CD14-positive monocyte (primary cell): ENCODE data around the gene FXR2. TPM values are rescaled to one million over a fixed set of nuclear protein-coding genes. Genes with fewer than 3 reads are reported as not detected.

Experiments used
- DNase-seq, 3 donors: peaks; one replicate each; pipeline ENCODE4 v3.0.0-alpha.2; 2011 to 2022
- H2AFZ ChIP-seq: 2 replicates; pipeline ENCODE4 v1.6.0; 2012; ENCODE audit warnings: mild to moderate bottlenecking, low read depth, low read length, inconsistent platforms; ENCODE audit not compliant: insufficient read depth, poor library complexity, severe bottlenecking
- H3K27ac ChIP-seq, 2 donors: 1 replicate in 1 of 2; 2 replicates in 1 of 2; pipeline ENCODE4 v1.5.1; 2012 to 2013; ENCODE audit warnings: low read length in 2 of 2, control low read depth in 1 of 2, inconsistent platforms in 1 of 2, low read depth in 1 of 2, mild to moderate bottlenecking in 1 of 2
- H3K27me3 ChIP-seq, 2 donors: one replicate each; pipeline versions ENCODE4 v1.6.0 to v1.6.1; 2011 to 2013; ENCODE audit warnings: low read length in 2 of 2; ENCODE audit not compliant: control insufficient read depth in 2 of 2, insufficient read depth in 2 of 2
- H3K36me3 ChIP-seq, 2 donors: replicated peaks in 1 of 2; 1 replicate in 1 of 2; 2 replicates in 1 of 2; pipeline versions ENCODE4 v1.5.1 to v1.6.1; 2012 to 2013; ENCODE audit warnings: low read length in 2 of 2, control low read depth in 1 of 2, inconsistent platforms in 1 of 2, mild to moderate bottlenecking in 1 of 2; ENCODE audit not compliant: insufficient read depth in 2 of 2, control insufficient read depth in 1 of 2
- H3K4me1 ChIP-seq, 2 donors: 1 replicate in 1 of 2; 2 replicates in 1 of 2; pipeline versions ENCODE4 v1.5.1 to v1.6.1; 2012 to 2013; ENCODE audit warnings: low read length in 2 of 2, control low read depth in 1 of 2, inconsistent platforms in 1 of 2, mild to moderate bottlenecking in 1 of 2, moderate library complexity in 1 of 2; ENCODE audit not compliant: insufficient read depth in 2 of 2, control insufficient read depth in 1 of 2
- H3K4me2 ChIP-seq: replicated peaks from 2 replicates; pipeline ENCODE3; 2012; ENCODE audit warnings: low read length, moderate library complexity, mild to moderate bottlenecking; ENCODE audit not compliant: poor library complexity, severe bottlenecking; ENCODE audit errors: extremely low read depth
- H3K4me3 ChIP-seq, 3 experiments: fragments of 200-600 bp in 1 of 3; sonication (generic) in 1 of 3; replicated peaks in 1 of 3; 1 replicate in 2 of 3; 2 replicates in 1 of 3; pipeline ENCODE4 v1.5.1; 2011 to 2013; ENCODE audit warnings: low read length in 3 of 3, mild to moderate bottlenecking in 3 of 3, control low read depth in 2 of 3, low read depth in 2 of 3, inconsistent platforms in 1 of 3, moderate library complexity in 1 of 3
- H3K79me2 ChIP-seq: 2 replicates; pipeline ENCODE4 v1.6.0; 2012; ENCODE audit warnings: mild to moderate bottlenecking, control low read depth, inconsistent platforms, low read length, moderate library complexity; ENCODE audit not compliant: insufficient read depth
- H3K9ac ChIP-seq: 2 replicates; pipeline ENCODE4 v1.6.0; 2017; ENCODE audit warnings: low read length, mild to moderate bottlenecking; ENCODE audit not compliant: insufficient read depth, poor library complexity, severe bottlenecking
- H3K9me3 ChIP-seq, 2 donors: replicated peaks in 1 of 2; 1 replicate in 1 of 2; 2 replicates in 1 of 2; pipeline versions ENCODE4 v1.5.1 to v1.6.1; 2012 to 2013; ENCODE audit warnings: low read length in 2 of 2, control low read depth in 1 of 2; ENCODE audit not compliant: control insufficient read depth in 1 of 2, insufficient read depth in 1 of 2
- H4K20me1 ChIP-seq: 2 replicates; pipeline ENCODE4 v1.6.0; 2012; ENCODE audit warnings: mild to moderate bottlenecking, low read length, control low read depth, moderate library complexity; ENCODE audit not compliant: insufficient read depth
- H3K27ac Mint-ChIP-seq, 7 donors: one replicate each; pipeline ENCODE4 v1.8.0; 2020; ENCODE audit warnings: mild to moderate bottlenecking in 7 of 7, mixed read lengths in 7 of 7, moderate library complexity in 6 of 7, inconsistent platforms in 2 of 7
- H3K27me3 Mint-ChIP-seq, 3 donors: one replicate each; pipeline ENCODE4 v1.8.0; 2021 to 2022; ENCODE audit warnings: low read depth in 3 of 3, mild to moderate bottlenecking in 3 of 3, mixed read lengths in 3 of 3, moderate library complexity in 3 of 3, inconsistent platforms in 1 of 3
- H3K36me3 Mint-ChIP-seq, 2 donors: one replicate each; pipeline ENCODE4 v1.8.0; 2020; ENCODE audit warnings: mixed read lengths in 2 of 2, inconsistent platforms in 1 of 2, mild to moderate bottlenecking in 1 of 2
- H3K4me1 Mint-ChIP-seq: one replicate; pipeline ENCODE4 v1.8.0; 2020; ENCODE audit warnings: mild to moderate bottlenecking, mixed read lengths
- H3K4me3 Mint-ChIP-seq, 2 donors: one replicate each; pipeline ENCODE4 v1.8.0; 2020; ENCODE audit warnings: mild to moderate bottlenecking in 2 of 2, mixed read lengths in 2 of 2, moderate library complexity in 1 of 2
- H3K9me3 Mint-ChIP-seq, 7 donors: one replicate each; pipeline ENCODE4 v1.8.0; 2020 to 2022; ENCODE audit warnings: mixed read lengths in 7 of 7, mild to moderate bottlenecking in 6 of 7, moderate library complexity in 6 of 7, inconsistent platforms in 2 of 7
- CTCF ChIP-seq: fragments of 200-600 bp; IDR thresholded peaks from one replicate; pipeline ENCODE4 v1.8.0; 2022; ENCODE audit warnings: antibody characterized with exemption, mild to moderate bottlenecking
- WGBS: methylation state at CpG from one replicate; pipeline ENCODE4 v1.1.5; 2013; ENCODE audit warnings: missing lambda C conversion rate; ENCODE audit not compliant: insufficient coverage; 5-methylcytosine and 5-hydroxymethylcytosine counted together
- intact Hi-C, 2 donors: fragments of 100-400 bp; cut with micrococcal nuclease; formaldehyde crosslinking; loops; one replicate each; pipeline versions ENCODE4 v1.15.0 to v1.15.1; 2023
- polyA plus RNA-seq, 3 donors: library from polyadenylated mRNA; depleted of rRNA in 1 of 3; unstranded in 2 of 3; stranded (reverse) in 1 of 3; fragments of 300-500 nt in 2 of 3; fragments of >200 nt in 1 of 3; fragmentation: Illumina TruSeq in 2 of 3; gene quantifications; 1 replicate in 2 of 3; 2 replicates in 1 of 3; pipeline ENCODE4 v1.2.3, GENCODE V29; 2012 to 2021

The FXR2 gene
- polyA plus RNA-seq, 3 donors: 6.2 to 23.0 (median 9.2) TPM

- Histone ChIP-seq H3K9me3 (no peaks in the 10 kb centered on the region), H3K4me2 (no peak overlapping the region), H3K79me2 (peaks cover 8% of the 10 kb centered on the region), H3K27me3 (no peaks in the 10 kb centered on the region), H3K4me1 (peaks cover 8 to 15% of the 10 kb centered on the region in 2 donors), H2AFZ (no peak overlapping the region), H3K36me3 (no peaks in the 10 kb centered on the region), H3K9ac (no peak overlapping the region), H4K20me1 (peaks cover 4% of the 10 kb centered on the region), H3K4me3 (no peak overlapping the region), H3K27ac (no peak overlapping the region)
- Mint-ChIP-seq H3K4me1 (peaks cover 5% of the 10 kb centered on the region), H3K4me3 (no peak overlapping the region), H3K27me3 (peaks cover 0 to 5% (median 1%) of the 10 kb centered on the region in 3 donors), H3K27ac (no peak overlapping the region), H3K9me3 (no peaks in the 10 kb centered on the region), H3K36me3 (no peaks in the 10 kb centered on the region)
- intact Hi-C loops: no loop called here
- no peak for DNase-seq
- WGBS: 100% methylated on average over 1 of the region's 5 CpGs
- TF ChIP-seq CTCF: no peak
These were observed 3.9 kb upstream of the FXR2 start for GRCh38 chr17:7618608-7619007.

GRCh38 chr17:7615265-7615747, 609 bp upstream of the FXR2 start:
- peaks cover 0 to 5% (median 1%) of the 10 kb centered on the region in 3 donors for H3K27me3 Mint-ChIP-seq
- peak overlapping the region; percentile 73 to 75 for H3K27ac ChIP-seq
- H3K4me1 ChIP-seq: peaks cover 25 to 34% of the 10 kb centered on the region in 2 donors
- H3K79me2 ChIP-seq: peaks cover 41% of the 10 kb centered on the region
- H3K27me3 ChIP-seq: no peaks in the 10 kb centered on the region
- TF ChIP-seq CTCF: no peak
- peak overlapping the region; percentile 25 for H3K9ac ChIP-seq
- no peaks in the 10 kb centered on the region for H3K9me3 ChIP-seq
- H4K20me1 ChIP-seq: peaks cover 29% of the 10 kb centered on the region
- H3K4me2 ChIP-seq: peak overlapping the region; percentile 75
- DNase-seq: no peak
- peak overlapping the region; percentile 25 to 82 (median 41) for H3K4me3 ChIP-seq
- H3K4me1 Mint-ChIP-seq: peaks cover 33% of the 10 kb centered on the region
- peaks cover 0 to 8% of the 10 kb centered on the region in 2 donors for H3K36me3 ChIP-seq
- intact Hi-C loops: loop anchor here in 1 of 2 donors (2.0 kb wide), 1 partner anchor 71 kb away; the partner anchor contains the start of gene TP53
- peak overlapping the region; percentile 73 to 84 for H3K4me3 Mint-ChIP-seq
- H2AFZ ChIP-seq: peak overlapping the region; percentile 80
- 8% methylated on average over 14 of the region's 28 CpGs for WGBS
- no peaks in the 10 kb centered on the region for H3K9me3 Mint-ChIP-seq
- peaks cover 6 to 11% of the 10 kb centered on the region in 2 donors for H3K36me3 Mint-ChIP-seq
- H3K27ac Mint-ChIP-seq: peak overlapping the region; percentile 84 to 93 (median 91)
